Mesothelial cell of epicardium (in vitro differentiated cells): Measurements from ENCODE around the gene FRMD4A. TPM values are rescaled to one million over a fixed set of nuclear protein-coding genes. Genes with fewer than 3 reads are reported as not detected.
A peak's percentile ranks its signal among the peaks of the same experiment; 100 is the strongest.

ENCODE experiments used
- DNase-seq, 2 experiments: peaks; one replicate each; pipeline ENCODE4 v3.0.0; 2021; ENCODE audit warnings: low spot score in 2 of 2; ENCODE audit not compliant: unreplicated experiment in 2 of 2
- H3K27ac Mint-ChIP-seq: 2 replicates; pipeline ENCODE4 v1.8.0; 2021; ENCODE audit warnings: mixed read lengths
- H3K27me3 Mint-ChIP-seq: 2 replicates; pipeline ENCODE4 v1.8.0; 2021; ENCODE audit warnings: low read depth, mixed read lengths
- H3K36me3 Mint-ChIP-seq: 2 replicates; pipeline ENCODE4 v1.8.0; 2021; ENCODE audit warnings: mixed read lengths
- H3K4me1 Mint-ChIP-seq: 2 replicates; pipeline ENCODE4 v1.8.0; 2021; ENCODE audit warnings: mixed read lengths
- H3K4me3 Mint-ChIP-seq: 2 replicates; pipeline ENCODE4 v1.8.0; 2021; ENCODE audit warnings: mild to moderate bottlenecking, moderate library complexity, mixed read lengths
- H3K9me3 Mint-ChIP-seq: 2 replicates; pipeline ENCODE4 v1.8.0; 2021; ENCODE audit warnings: mixed read lengths
- CTCF ChIP-seq: fragments of 200-600 bp; sonication (generic); IDR thresholded peaks from one replicate; pipeline ENCODE4 v1.5.0; 2021; ENCODE audit warnings: antibody characterized with exemption; ENCODE audit not compliant: unreplicated experiment
- total RNA-seq: library from RNA; stranded (reverse); gene quantifications from 3 replicates; pipeline ENCODE4 v1.2.1, GENCODE V29; 2021

Gene FRMD4A
- total RNA-seq, 1 donor from 2014 or later = 45.0 TPM

- no peak for TF ChIP-seq CTCF
- Mint-ChIP-seq H3K4me1 (peaks cover 43% of the 10 kb centered on the region), H3K27ac (peak overlapping the region; percentile 82), H3K9me3 (no peaks in the 10 kb centered on the region), H3K27me3 (peaks cover 5% of the 10 kb centered on the region), H3K4me3 (peak overlapping the region; percentile 61), H3K36me3 (no peaks in the 10 kb centered on the region)
- no peak for DNase-seq
Measured at GRCh38 chr10:14008740-14009080, 322.0 kb downstream of the FRMD4A start.

- H3K27ac Mint-ChIP-seq = no peak overlapping the region
- H3K4me3 Mint-ChIP-seq = no peak overlapping the region
- no peak for DNase-seq
- peaks cover 17% of the 10 kb centered on the region for H3K27me3 Mint-ChIP-seq
- peaks cover 23% of the 10 kb centered on the region for H3K4me1 Mint-ChIP-seq
- TF ChIP-seq CTCF = no peak
- no peaks in the 10 kb centered on the region for H3K36me3 Mint-ChIP-seq
- no peaks in the 10 kb centered on the region for H3K9me3 Mint-ChIP-seq
Measured at GRCh38 chr10:14004536-14004935, 326.2 kb downstream of the FRMD4A start.

- Mint-ChIP-seq H3K4me1 (peaks cover 16% of the 10 kb centered on the region), H3K4me3 (no peak overlapping the region), H3K27me3 (peaks cover 17% of the 10 kb centered on the region), H3K9me3 (peaks cover 6% of the 10 kb centered on the region), H3K27ac (no peak overlapping the region), H3K36me3 (peaks cover 3% of the 10 kb centered on the region)
- no peak for DNase-seq
- TF ChIP-seq CTCF = no peak
Measured at GRCh38 chr10:14003517-14004184, 327.1 kb downstream of the FRMD4A start.

GRCh38 chr10:14001298-14002040 is 329.3 kb downstream of the FRMD4A start:
- no peak for TF ChIP-seq CTCF
- H3K4me1 Mint-ChIP-seq = peaks cover 2% of the 10 kb centered on the region

GRCh38 chr10:13998163-13998835 is 332.4 kb downstream of the FRMD4A start:
- Mint-ChIP-seq H3K36me3 (peaks cover 6% of the 10 kb centered on the region), H3K4me3 (no peak overlapping the region), H3K9me3 (peaks cover 14% of the 10 kb centered on the region), H3K27ac (no peak overlapping the region), H3K4me1 (peaks cover 4% of the 10 kb centered on the region), H3K27me3 (peaks cover 16% of the 10 kb centered on the region)
- TF ChIP-seq CTCF = no peak
- no peak for DNase-seq

More at GRCh38 chr10:14001298-14002040, 329.3 kb downstream of the FRMD4A start:
- H3K4me3 Mint-ChIP-seq = no peak overlapping the region
- no peak overlapping the region for H3K27ac Mint-ChIP-seq
- H3K9me3 Mint-ChIP-seq = peaks cover 14% of the 10 kb centered on the region
- H3K27me3 Mint-ChIP-seq = peaks cover 17% of the 10 kb centered on the region
- no peak for DNase-seq
- peaks cover 6% of the 10 kb centered on the region for H3K36me3 Mint-ChIP-seq
